ENCODE measurements around the gene ADAMTS15.

DNA sequence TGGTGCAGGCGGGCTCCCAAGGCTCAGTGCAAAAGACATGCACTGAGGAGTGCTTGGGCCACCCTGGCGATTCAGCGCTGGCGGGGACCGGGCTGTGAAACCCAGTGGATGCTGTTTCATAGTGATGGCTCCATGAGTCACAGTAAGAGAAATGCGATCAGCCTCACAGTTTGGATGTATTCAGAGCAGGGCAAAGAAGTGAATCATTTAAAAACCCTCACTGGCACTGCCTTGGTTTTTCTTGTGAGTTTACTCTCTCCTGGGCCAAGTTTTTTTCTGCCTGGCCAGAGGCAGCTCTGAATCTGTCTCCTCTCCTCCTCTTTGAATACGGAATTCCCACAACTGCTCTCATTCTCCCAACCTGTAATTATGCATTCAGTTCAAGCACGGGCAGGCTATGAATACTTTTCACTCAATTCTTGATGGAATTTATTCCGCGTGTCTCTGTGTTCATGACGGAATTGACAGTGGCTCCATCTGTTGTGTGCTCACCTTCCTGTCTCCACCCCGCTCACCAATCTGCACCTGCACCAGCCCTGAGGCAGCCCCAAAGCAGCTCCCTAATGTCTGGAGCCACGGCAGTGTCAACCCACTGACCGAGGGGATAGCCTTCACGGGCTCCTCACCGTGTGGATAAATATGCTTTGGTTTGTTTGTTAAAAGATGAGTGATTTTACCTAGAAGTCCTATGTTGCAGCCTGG is 34.9 kb upstream of the ADAMTS15 start:
- TF ChIP-seq, protein P1, sequence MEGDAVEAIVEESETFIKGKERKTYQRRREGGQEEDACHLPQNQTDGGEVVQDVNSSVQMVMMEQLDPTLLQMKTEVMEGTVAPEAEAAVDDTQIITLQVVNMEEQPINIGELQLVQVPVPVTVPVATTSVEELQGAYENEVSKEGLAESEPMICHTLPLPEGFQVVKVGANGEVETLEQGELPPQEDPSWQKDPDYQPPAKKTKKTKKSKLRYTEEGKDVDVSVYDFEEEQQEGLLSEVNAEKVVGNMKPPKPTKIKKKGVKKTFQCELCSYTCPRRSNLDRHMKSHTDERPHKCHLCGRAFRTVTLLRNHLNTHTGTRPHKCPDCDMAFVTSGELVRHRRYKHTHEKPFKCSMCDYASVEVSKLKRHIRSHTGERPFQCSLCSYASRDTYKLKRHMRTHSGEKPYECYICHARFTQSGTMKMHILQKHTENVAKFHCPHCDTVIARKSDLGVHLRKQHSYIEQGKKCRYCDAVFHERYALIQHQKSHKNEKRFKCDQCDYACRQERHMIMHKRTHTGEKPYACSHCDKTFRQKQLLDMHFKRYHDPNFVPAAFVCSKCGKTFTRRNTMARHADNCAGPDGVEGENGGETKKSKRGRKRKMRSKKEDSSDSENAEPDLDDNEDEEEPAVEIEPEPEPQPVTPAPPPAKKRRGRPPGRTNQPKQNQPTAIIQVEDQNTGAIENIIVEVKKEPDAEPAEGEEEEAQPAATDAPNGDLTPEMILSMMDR (IDR thresholded peaks at IDR 0.05), result no peak
- no peak for TF ChIP-seq POLR2A (IDR thresholded peaks at IDR 0.05)

Measured in heart left ventricle (tissue), 13 donors.